ENCODE measurements around the gene AMPD1.

Gene AMPD1

GRCh38 chr1:114695430-114696058, at the start of gene AMPD1:
Gene AMPD1, minus strand, starts transcription at chr1:114695546. Its CDS starts 75 bp downstream, at chr1:114695471.
- DNase-seq = no peak

DNA sequence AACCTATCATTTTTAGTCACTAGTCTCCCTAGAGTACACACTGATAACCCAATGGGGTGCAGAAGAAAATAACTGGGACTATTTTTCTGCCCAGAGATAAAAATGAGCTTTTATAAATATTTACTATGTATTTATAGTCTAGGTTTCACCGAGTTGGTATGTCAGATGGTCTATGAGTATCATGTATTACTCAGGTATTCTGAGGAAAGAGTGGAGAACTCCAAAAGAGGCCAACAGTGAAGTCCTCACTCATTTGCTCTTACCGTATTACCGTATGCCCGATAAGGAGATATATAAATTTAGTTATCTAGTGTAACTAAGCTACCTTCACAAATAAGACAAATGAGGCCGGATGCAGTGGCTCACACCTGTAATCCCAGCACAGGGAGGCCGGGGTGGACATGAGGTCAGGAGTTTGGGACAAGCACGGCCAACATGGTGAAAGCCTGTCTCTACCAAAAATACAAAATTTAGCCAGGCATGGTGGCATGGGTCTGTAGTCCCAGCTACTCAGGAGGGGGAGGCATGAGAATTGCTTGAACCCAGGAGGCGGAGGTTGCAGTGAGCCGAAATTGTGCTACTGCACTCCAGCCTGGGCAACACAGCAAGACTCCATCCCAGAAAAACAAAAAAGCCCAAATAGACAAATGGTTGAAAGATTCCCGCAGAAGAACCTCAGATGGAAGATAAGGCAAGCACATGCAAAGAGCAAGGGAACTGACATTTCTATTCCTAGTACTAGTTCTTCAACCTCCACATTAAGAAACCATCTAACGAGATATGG, 46.8 kb upstream of the AMPD1 start:
- no peak for DNase-seq

DNA sequence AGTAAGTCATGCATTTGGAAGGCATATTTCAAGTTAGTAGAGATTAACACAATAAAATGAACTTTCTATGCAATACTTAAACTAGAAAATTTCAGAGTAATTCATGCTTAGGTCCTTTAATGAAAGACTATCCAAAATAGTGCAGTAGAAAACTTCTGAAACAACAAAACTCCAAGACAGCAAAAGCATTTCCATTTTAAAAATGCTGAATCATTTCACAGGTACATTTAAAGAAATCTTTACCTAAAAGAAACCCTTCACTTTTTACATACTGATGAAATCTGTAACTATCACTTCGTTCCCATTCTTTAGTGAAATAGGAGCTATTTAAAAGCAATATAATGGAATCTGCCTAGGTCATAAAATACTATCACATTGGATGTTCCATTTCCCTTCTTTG, 45.0 kb upstream of the AMPD1 start:
- no peak for DNase-seq

- DNase-seq = no peak
Observed at GRCh38 chr1:114737314-114737849, 42.0 kb upstream of the AMPD1 start.

- DNase-seq = no peak
Observed at GRCh38 chr1:114735479-114735878, 40.1 kb upstream of the AMPD1 start.

DNA sequence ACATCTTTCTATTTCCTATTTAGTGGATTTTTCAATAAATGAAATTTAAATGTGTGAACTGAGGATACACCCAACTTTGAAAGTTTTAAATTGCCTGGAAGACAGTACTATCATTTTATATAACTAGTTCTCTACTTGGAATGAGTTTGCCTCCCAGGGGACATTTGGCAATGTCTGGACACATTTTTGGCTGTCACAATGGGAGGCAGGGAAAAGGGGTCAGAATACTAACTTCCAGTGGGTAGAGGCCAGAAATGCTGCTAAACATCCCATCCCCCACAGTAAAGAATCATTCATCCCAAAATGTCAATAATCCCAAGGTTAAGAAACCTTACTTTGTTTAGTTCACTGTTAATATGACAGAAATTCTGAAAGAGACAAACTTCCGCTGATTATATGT, 34.4 kb upstream of the AMPD1 start:
- DNase-seq = no peak

DNA sequence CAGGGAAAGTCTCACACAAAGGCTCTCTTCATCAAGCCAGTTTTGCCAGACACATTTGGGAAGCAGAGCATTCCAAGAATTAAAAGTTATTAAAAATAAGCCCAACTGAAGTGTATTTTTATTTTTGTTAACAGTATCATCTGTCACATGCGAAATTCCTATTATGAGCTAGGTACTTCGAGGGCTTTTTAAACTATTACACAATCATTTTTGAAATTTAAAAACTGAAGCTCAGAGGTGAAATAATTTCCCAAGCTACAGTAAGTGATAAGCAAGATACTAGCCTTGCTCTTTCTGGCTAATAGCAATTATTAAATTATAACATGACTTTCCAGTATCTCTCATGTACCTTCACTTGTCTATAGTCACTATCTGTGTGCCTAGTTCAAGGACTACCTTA, 33.2 kb upstream of the AMPD1 start:
- DNase-seq = no peak

DNA sequence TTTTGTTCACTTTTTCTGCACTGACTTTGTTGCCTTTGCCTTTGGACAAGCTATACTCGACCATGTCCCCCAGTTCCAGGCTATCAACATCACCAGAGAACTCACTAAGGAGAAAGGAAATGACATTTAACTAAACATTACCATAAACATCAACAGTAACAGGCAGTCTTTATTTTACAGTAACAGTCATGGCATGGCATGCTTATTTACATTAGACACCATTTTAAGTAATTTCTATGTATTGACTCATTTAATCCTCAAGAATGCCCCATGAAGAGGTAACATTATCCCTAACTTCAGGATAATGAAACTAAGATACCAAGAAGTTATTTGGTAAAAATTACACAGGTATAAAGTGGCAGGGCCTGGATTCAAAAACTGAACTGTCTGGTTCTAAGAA, 29.9 kb upstream of the AMPD1 start:
- DNase-seq = no peak

DNA sequence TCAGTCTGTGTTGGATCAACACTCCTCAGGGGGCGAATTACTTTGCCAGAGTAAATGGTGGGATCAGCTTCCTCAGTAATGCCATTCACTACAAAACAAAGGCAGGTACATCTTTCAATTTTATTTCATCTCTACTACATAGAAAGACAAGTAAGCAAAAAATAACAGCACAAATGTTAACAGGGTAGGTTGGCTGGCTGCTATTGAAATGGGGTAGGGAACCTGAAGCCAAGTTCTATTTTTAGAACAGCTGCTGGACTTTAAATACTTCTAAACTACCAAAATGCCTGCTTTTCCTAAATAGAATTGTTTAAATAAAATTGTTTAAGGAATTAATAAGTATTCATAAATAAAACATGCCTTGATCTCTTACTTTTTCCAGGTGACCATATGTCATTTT, 28.6 kb upstream of the AMPD1 start:
- no peak for DNase-seq

GRCh38 chr1:114723457-114723856, 28.1 kb upstream of the AMPD1 start:
- no peak for DNase-seq

DNA sequence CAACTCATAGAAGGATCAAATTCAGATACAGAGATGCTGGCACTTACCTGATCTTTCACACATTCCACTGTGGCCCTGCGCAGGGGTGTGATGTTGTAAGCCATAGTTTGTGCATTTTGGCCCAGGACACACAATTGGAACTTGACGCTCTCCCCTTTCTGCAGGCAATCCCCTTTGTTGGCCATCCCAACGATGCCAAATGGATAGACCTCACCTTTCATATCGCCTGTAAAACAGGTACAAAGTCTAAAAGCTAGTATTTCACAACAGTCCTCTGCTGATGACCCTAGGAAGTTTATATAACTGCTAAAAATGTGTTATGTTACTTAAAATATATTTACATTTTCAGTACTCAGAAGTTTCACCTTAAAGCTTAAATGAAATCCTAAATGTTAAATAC, 25.1 kb upstream of the AMPD1 start:
- DNase-seq = no peak

DNA sequence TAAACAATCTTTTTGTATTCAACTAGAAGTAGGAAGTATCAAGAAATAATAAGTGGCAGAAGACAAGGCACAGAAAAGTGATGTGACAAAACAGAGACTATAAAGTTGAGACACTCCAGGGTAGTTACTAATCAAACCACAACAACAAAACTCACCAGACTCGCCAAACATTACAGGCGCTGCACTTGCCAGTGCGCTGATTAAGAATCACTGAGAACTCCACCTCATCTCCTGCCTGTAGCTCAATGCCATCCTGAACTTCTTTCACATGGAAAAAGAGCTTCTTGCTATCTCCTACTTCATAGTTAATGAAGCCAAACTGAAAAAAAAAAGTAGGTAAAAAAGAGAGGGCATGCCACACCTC, 24.1 kb upstream of the AMPD1 start:
- DNase-seq = no peak

- no peak for DNase-seq
Observed at GRCh38 chr1:114718661-114719423, 23.5 kb upstream of the AMPD1 start.

GRCh38 chr1:114716304-114717170, 21.2 kb upstream of the AMPD1 start, which contains the start of gene NRAS:
Gene NRAS, minus strand, starts transcription at chr1:114716771. Its CDS starts 611 bp downstream, at chr1:114716160.
- peak; percentile 94 for DNase-seq

- DNase-seq = no peak
Observed at GRCh38 chr1:114715952-114716303, 20.6 kb upstream of the AMPD1 start.

- DNase-seq = no peak
Observed at GRCh38 chr1:114712977-114713376, 17.6 kb upstream of the AMPD1 start.

- no peak for DNase-seq
Observed at GRCh38 chr1:114710360-114710759, 15.0 kb upstream of the AMPD1 start.

GRCh38 chr1:114707604-114708003, 12.3 kb upstream of the AMPD1 start:
- DNase-seq = no peak

DNA sequence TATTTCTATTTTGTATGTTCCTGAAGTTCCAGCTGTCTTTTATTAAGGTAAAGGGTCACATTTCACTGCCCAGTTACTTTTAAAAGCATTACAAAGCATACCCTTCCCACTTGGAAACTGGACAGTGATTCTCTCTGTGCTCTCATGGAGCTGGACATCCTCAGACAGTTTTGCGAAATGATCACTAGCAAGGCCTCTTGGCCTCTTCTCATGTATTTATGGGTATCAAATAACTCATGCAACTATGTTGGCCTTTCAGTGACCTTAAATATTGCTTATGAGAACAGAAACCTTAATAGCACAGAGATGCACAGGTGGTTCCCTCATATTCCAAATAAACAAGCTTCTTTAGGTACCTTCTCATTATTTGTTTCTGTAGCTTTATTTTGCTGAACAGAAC, 7.9 kb upstream of the AMPD1 start:
- no peak for DNase-seq

- no peak for DNase-seq
Observed at GRCh38 chr1:114702737-114703136, 7.4 kb upstream of the AMPD1 start.

- no peak for DNase-seq
Observed at GRCh38 chr1:114701931-114702330, 6.6 kb upstream of the AMPD1 start.

DNA sequence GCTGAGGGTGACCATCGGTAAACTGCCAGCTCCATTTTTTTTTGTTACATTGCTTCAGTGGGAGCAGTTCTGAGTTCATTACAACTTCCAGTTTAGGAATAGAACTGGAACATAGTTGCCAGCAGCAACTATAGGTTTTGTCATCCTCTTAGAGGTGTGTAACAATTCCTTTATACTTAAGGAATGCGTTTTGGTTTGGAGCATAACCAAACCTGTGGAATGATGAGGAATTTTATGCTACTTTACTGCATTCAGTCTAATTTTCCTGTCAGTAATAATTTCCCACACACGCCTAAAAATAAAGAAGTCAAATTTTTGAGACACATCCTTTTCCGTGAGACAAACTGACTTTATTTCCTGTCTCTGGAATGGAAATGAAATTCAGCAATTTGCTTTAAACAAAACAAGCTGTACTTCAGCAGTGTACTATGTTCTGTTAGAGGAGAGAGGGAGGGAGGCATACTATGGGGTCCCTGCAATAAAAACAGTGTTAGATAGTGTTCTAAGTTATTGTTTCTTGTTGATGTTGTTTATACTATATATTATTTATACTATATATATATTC, 4.8 kb upstream of the AMPD1 start:
- no peak for DNase-seq

Data from CD4-positive, alpha-beta T cell treated with Interleukin-15 for 1 hour (primary cell).